Motor neuron (in vitro differentiated cells): ENCODE results near the gene CNNM2. TPM values are rescaled to one million over a fixed set of nuclear protein-coding genes. Genes with fewer than 3 reads are reported as not detected.
"Not testable (repeated sequence)": the region's sequence is repeated elsewhere in the genome, so short reads cannot be mapped to it uniquely, and the experiment has no call there.

ENCODE experiments used
- ATAC-seq, 8 experiments: fragments of 200-7000 bp; cut with Tn5 transposase; replicated peaks in 6 of 8; 2 replicates each; pipeline ENCODE4 v1.8.0; 2021; ENCODE audit warnings: mild to moderate bottlenecking in 8 of 8, moderate library complexity in 8 of 8
- H3K27ac ChIP-seq, 2 donors: fragments of 250-450 bp; sonication (Bioruptor Pico); 2 replicates each; pipeline ENCODE4 v1.9.0; 2021; ENCODE audit warnings: antibody characterized with exemption in 2 of 2, mild to moderate bottlenecking in 2 of 2, moderate library complexity in 1 of 2
- H3K4me1 ChIP-seq, 2 donors: fragments of 250-450 bp; sonication (Bioruptor Pico); replicated peaks in 1 of 2; 2 replicates each; pipeline ENCODE4 v1.6.1; 2021; ENCODE audit warnings: antibody characterized with exemption in 2 of 2, mild to moderate bottlenecking in 2 of 2, moderate library complexity in 1 of 2
- H3K4me3 ChIP-seq, 5 donors: fragments of 250-450 bp; sonication (Bioruptor Pico); 2 replicates each; pipeline ENCODE4 v1.9.0; 2021; ENCODE audit warnings: antibody characterized with exemption in 5 of 5, mild to moderate bottlenecking in 5 of 5, moderate library complexity in 4 of 5
- WGBS, 10 experiments: fragments of 450-650 bp; shearing (Covaris generic); methylation state at CpG; one replicate each; pipeline ENCODE4 v1.0.0; 2022; 5-methylcytosine and 5-hydroxymethylcytosine counted together
- in situ Hi-C, 9 experiments: fragments of 400-800 bp; cut with MboI; loops; one replicate each; pipeline ENCODE4 v1.15.0; 2021; ENCODE audit warnings: low sequenced_read_pairs in 9 of 9, low pct_unique_long_range_greater_than_20kb in 2 of 9; ENCODE audit not compliant: unreplicated experiment in 9 of 9
- total RNA-seq, 8 experiments: library from RNA; unstranded; fragments of 300-600 nt; gene quantifications; 2 replicates each; pipeline versions ENCODE4 v1.2.3 to v1.2.4, GENCODE V29; 2022

Gene CNNM2
- total RNA-seq, 8 experiments from 2014 or later, result 4.4 to 11.4 (median 6.2) TPM

DNA sequence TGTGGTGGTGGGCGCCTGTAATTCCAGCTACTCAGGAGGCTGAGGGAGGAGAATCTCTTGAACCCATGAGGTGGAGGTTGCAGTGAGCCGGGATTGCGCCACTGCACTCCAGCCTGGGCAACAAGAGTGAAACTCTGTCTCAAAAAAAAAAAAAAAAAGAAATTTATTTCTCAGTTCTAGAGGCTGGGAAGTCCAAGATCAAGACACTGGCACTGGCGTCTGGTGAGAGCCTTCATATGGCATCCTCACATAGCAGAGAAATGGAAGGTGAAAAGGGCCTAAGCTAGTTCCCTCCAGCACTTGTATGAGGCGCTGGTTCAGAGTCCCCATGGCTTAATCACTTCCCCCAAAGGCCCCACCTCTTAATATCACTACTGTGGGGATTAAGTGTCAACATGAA, 10.3 kb downstream of the CNNM2 start:
- not testable (repeated sequence) for H3K4me3 ChIP-seq, ATAC-seq, H3K4me1 ChIP-seq, H3K27ac ChIP-seq
- WGBS, 10 experiments, result 85 to 100% (median 100%) methylated on average over 1 to 4 of the region's 5 CpGs; no CpG with 5 or more reads in 4 of the 10 experiments
- in situ Hi-C loops, result loop anchor here in 2 of 9 experiments (10.0 kb wide), 2 partner anchors 126 to 136 kb away; no protein-coding TSS in a partner anchor

DNA sequence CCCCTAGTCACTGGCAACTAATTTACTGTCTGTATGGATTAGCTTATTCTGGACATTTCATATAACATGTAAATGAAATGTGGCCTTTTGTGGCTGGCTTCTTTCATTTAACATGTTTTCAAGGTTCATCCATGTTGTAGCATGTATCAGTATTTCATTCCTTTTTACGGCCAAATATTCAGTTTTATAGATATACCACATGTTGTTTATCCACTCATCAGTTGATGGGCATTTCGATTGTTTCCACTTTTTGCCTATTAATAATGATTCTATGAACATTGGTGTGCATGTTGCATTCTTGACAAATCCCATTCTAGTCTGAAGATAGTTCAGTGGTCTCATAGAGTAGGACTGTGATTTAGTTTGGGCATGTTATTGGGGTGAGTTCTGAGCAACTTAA, 12.6 kb downstream of the CNNM2 start:
- H3K27ac ChIP-seq, result no peak overlapping the region
- 80 to 100% (median 90%) methylated on average over 1 to 2 of the region's 2 CpGs; no CpG with 5 or more reads in 2 of the 10 experiments for WGBS, 10 experiments
- in situ Hi-C loops, result no loop called here
- no peaks in the 10 kb centered on the region for H3K4me1 ChIP-seq
- no peak for ATAC-seq
- no peak overlapping the region for H3K4me3 ChIP-seq

DNA sequence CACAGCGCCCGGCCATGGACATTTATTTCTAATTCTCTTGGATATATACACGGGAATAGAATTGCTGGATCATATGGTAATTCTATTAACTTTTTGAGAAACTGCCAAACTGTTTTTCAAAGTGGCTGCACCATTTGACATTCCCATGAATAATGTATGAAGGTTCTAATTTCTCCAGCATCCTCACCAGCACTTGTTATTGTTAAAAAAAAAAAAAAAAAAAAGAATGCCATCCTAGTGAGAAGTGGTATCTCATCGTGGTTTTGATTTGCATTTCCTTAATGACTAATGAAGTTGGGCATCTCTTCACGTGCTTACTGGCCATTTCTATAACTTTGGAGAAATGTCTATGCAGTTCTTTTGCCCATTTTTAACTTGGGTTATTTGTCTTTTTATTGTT, 13.5 kb downstream of the CNNM2 start:
- 38 to 93% (median 79%) methylated on average over 1 to 5 of the region's 5 CpGs for WGBS, 10 experiments
- in situ Hi-C loops, result no loop called here
- ATAC-seq, result no peak

GRCh38 chr10:102935505-102935904, 17.4 kb downstream of the CNNM2 start:
- in situ Hi-C loops, result no loop called here

More for the DNA sequence above, 13.5 kb downstream of the CNNM2 start:
- Histone ChIP-seq H3K4me1 (no peaks in the 10 kb centered on the region), H3K27ac (no peak overlapping the region), H3K4me3 (no peak overlapping the region)

GRCh38 chr10:102935939-102936605, 18.0 kb downstream of the CNNM2 start:
- H3K4me3 ChIP-seq, result no peak overlapping the region
- WGBS, 10 experiments, result 85 to 100% (median 100%) methylated on average over 1 to 3 of the region's 3 CpGs; no CpG with 5 or more reads in 3 of the 10 experiments
- H3K27ac ChIP-seq, result no peak overlapping the region
- in situ Hi-C loops, result no loop called here
- ATAC-seq, result no peak
- no peaks in the 10 kb centered on the region for H3K4me1 ChIP-seq

More at GRCh38 chr10:102935505-102935904, 17.4 kb downstream of the CNNM2 start:
- H3K27ac ChIP-seq, result no peak overlapping the region
- WGBS, 10 experiments, result 59 to 100% (median 95%) methylated on average over 1 to 4 of the region's 4 CpGs; no CpG with 5 or more reads in 4 of the 10 experiments
- H3K4me3 ChIP-seq, result no peak overlapping the region
- no peaks in the 10 kb centered on the region for H3K4me1 ChIP-seq
- no peak for ATAC-seq

DNA sequence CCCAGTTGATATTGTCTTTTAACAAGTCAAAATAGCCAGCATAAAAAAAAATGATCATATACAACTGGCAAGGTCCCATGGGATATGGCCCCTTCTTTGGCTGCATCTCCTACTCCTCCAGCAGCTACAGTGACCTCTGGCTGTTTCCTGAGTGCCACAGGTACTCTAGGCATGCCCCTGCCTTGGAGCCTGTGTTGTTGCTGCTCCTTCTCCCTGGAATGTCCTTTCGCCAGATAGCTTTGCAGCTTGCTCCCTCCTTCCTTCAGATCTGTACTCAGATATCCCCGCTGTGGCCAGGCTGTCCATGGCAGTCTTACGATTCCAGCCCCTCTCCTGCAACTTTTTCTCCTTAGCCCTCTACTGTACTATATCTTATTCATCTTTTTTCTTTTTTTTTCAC, 23.3 kb downstream of the CNNM2 start:
- no peak for ATAC-seq
- H3K4me3 ChIP-seq, result no peak overlapping the region
- in situ Hi-C loops, result no loop called here
- 83 to 100% (median 96%) methylated on average over 1 to 3 of the region's 3 CpGs; no CpG with 5 or more reads in 3 of the 10 experiments for WGBS, 10 experiments
- H3K4me1 ChIP-seq, result peaks cover 0 to 4% of the 10 kb centered on the region in 2 donors
- H3K27ac ChIP-seq, result no peak overlapping the region

- in situ Hi-C loops, result no loop called here
- Histone ChIP-seq H3K27ac (no peak overlapping the region), H3K4me1 (peaks cover 0 to 4% of the 10 kb centered on the region in 2 donors), H3K4me3 (no peak overlapping the region)
- WGBS, 10 experiments, result 78 to 100% (median 91%) methylated on average over 1 to 3 of the region's 3 CpGs; no CpG with 5 or more reads in 4 of the 10 experiments
- ATAC-seq, result no peak
Observed at GRCh38 chr10:102945449-102945848, 27.4 kb downstream of the CNNM2 start.

DNA sequence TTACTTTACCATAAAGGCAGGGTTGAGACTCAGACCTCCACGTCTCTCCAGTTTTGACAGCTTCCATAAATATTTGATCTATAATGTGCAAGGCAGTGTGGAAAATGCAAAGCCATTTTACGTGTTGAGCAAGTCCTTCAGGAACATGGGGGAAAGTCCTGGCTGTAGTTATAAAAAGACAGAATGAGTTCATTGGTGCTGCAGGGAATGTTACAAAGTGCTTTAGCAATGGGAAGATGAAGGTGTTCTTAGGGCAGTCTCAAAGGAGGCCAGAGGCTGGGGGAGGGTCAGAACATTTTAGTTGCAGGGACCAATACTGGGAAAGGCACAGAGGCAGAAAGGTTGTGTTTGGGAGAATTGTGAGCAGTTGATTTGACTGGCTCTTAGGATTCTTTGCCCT, 27.9 kb downstream of the CNNM2 start:
- no peak overlapping the region for H3K4me3 ChIP-seq
- no peak overlapping the region for H3K27ac ChIP-seq
- 50 to 95% (median 80%) methylated on average over 1 to 2 of the region's 2 CpGs; no CpG with 5 or more reads in 2 of the 10 experiments for whole genome bisulfite sequencing, 10 experiments
- peaks cover 0 to 4% of the 10 kb centered on the region in 2 donors for H3K4me1 ChIP-seq
- ATAC-seq, result no peak
- in situ Hi-C loops, result no loop called here

GRCh38 chr10:102946992-102947391, 28.9 kb downstream of the CNNM2 start:
- no peak for ATAC-seq
- Histone ChIP-seq H3K27ac (no peak overlapping the region), H3K4me3 (no peak overlapping the region), H3K4me1 (peaks cover 0 to 4% of the 10 kb centered on the region in 2 donors)
- WGBS, 10 experiments, result 50 to 100% (median 75%) methylated on average over 1 to 2 of the region's 2 CpGs
- in situ Hi-C loops, result no loop called here

DNA sequence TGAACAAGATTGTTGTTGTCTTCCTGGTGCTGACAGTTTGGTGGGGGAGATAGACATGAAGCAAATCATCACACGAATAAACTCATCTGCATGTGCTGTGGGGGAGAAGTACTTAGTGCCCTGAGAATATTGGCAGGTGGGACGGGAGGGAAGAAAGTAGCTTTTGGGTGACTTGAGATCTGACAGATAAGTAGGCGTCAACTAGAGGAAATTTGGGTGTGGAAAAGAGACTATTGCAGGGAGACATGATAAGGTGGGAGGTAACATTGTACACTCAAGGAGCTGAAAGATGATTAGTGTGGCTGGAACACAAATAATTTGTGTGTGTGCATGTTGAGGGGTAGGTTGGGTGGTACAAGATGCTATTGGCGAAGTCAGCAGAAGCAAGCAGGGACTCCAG, 30.1 kb downstream of the CNNM2 start:
- peaks cover 0 to 4% of the 10 kb centered on the region in 2 donors for H3K4me1 ChIP-seq
- no peak overlapping the region for H3K27ac ChIP-seq
- no peak overlapping the region for H3K4me3 ChIP-seq
- in situ Hi-C loops, result no loop called here
- ATAC-seq, result no peak
- WGBS, 10 experiments, result 40 to 100% (median 84%) methylated on average over 1 to 4 of the region's 4 CpGs

GRCh38 chr10:102948786-102949185, 30.7 kb downstream of the CNNM2 start:
- no peak overlapping the region for H3K4me3 ChIP-seq
- peaks cover 0 to 4% of the 10 kb centered on the region in 2 donors for H3K4me1 ChIP-seq
- 67 to 100% (median 95%) methylated on average over 1 to 3 of the region's 3 CpGs; no CpG with 5 or more reads in 4 of the 10 experiments for WGBS, 10 experiments
- no peak overlapping the region for H3K27ac ChIP-seq
- ATAC-seq, result no peak
- in situ Hi-C loops, result no loop called here

GRCh38 chr10:102949916-102950315, 31.8 kb downstream of the CNNM2 start:
- 59 to 100% (median 86%) methylated on average over 1 to 4 of the region's 4 CpGs; no CpG with 5 or more reads in 1 of the 10 experiments for WGBS, 10 experiments
- H3K27ac ChIP-seq, result no peak overlapping the region
- ATAC-seq, result no peak
- no peak overlapping the region for H3K4me3 ChIP-seq
- in situ Hi-C loops, result no loop called here
- peaks cover 0 to 4% of the 10 kb centered on the region in 2 donors for H3K4me1 ChIP-seq

- in situ Hi-C loops, result no loop called here
- Histone ChIP-seq H3K4me3 (no peak overlapping the region), H3K27ac (no peak overlapping the region), H3K4me1 (no peaks in the 10 kb centered on the region)
- no peak for ATAC-seq
- 60 to 100% (median 100%) methylated on average over 1 to 3 of the region's 3 CpGs; no CpG with 5 or more reads in 2 of the 10 experiments for WGBS, 10 experiments
Observed at GRCh38 chr10:102951316-102951715, 33.2 kb downstream of the CNNM2 start.

GRCh38 chr10:102959360-102959759, 41.3 kb downstream of the CNNM2 start:
- in situ Hi-C loops, result no loop called here
- H3K4me1 ChIP-seq, result no peaks in the 10 kb centered on the region
- no peak overlapping the region for H3K27ac ChIP-seq
- ATAC-seq, result no peak
- WGBS, 10 experiments, result 100% methylated on average over 1 of the region's 1 CpG; no CpG with 5 or more reads in 8 of the 10 experiments
- H3K4me3 ChIP-seq, result no peak overlapping the region
